K562 (cell line): ENCODE results near the gene TDRD3. TPM values are rescaled to one million over a fixed set of nuclear protein-coding genes. Genes with fewer than 3 reads are reported as not detected.

ENCODE experiments used
- ATAC-seq: fragments of 200-7000 bp; cut with Tn5 transposase; 3 replicates; pipeline ENCODE4 v1.9.1; 2020; ENCODE audit warnings: moderate library complexity
- BruUV-seq: library from RNA; stranded (reverse); fragments of 400-500 nt; replicated peaks from 2 replicates; lab custom pipeline; 2021; lab: Mats Ljungman, UMichigan
- CTCF ChIA-PET: fragments of 300-600 bp; formaldehyde crosslinking; extraction: SDS; loops from one replicate; lab custom pipeline; 2021; ENCODE audit warnings: low intra/inter-chr PET ratio; lab: Yijun Ruan, JAX
- POLR2A ChIA-PET: fragments of 300-600, 350-650 bp; sonication (Branson Sonifier 250); formaldehyde crosslinking; extraction: SDS; loops from one replicate; lab custom pipeline; 2021; ENCODE audit warnings: antibody characterized with exemption, inconsistent platforms; lab: Yijun Ruan, JAX
- DNase-seq, 4 experiments: peaks; one replicate each; pipeline versions ENCODE4 v3.0.0 to v3.0.0-alpha.2; 2011 to 2018; ENCODE audit warnings: low spot score in 3 of 4, mixed read lengths in 3 of 4; ENCODE audit errors: extremely low read depth in 1 of 4
- FAIRE-seq: peaks from 2 replicates; lab custom pipeline; 2011; peaks lifted over from hg19 to GRCh38; lab: Jason Lieb, UNC
- H2AFZ ChIP-seq: 2 replicates; pipeline ENCODE4 v1.6.0; 2011; ENCODE audit warnings: low read depth, low read length, control low read depth, inconsistent platforms
- H3K27ac ChIP-seq: fragments of 200-600 bp; 3 replicates; pipeline ENCODE4 v1.8.0; 2011; ENCODE audit warnings: low read depth, mild to moderate bottlenecking, control low read depth, inconsistent platforms, low read length, moderate library complexity, mixed read lengths; ENCODE audit errors: extremely low read depth
- H3K27me3 ChIP-seq, 2 experiments: fragments of 300-600 bp in 1 of 2; 2 replicates in 1 of 2; 3 replicates in 1 of 2; pipeline versions ENCODE4 v1.6.0 to v1.8.0; 2011; ENCODE audit warnings: inconsistent platforms in 2 of 2, low read length in 2 of 2, mild to moderate bottlenecking in 1 of 2, mixed read lengths in 1 of 2, moderate library complexity in 1 of 2; ENCODE audit not compliant: control insufficient read depth in 2 of 2, insufficient read depth in 2 of 2
- H3K36me3 ChIP-seq: fragments of 300-600 bp; 3 replicates; pipeline ENCODE4 v1.8.0; 2011; ENCODE audit warnings: mild to moderate bottlenecking, low read length, inconsistent platforms; ENCODE audit not compliant: control insufficient read depth, insufficient read depth
- H3K4me1 ChIP-seq, 2 experiments: fragments of 200-600 bp in 1 of 2; replicated peaks in 1 of 2; 2 replicates in 1 of 2; 3 replicates in 1 of 2; pipeline versions ENCODE4 v1.5.1 to v1.8.0; 2011; ENCODE audit warnings: inconsistent platforms in 2 of 2, low read length in 2 of 2, mild to moderate bottlenecking in 1 of 2, mixed read lengths in 1 of 2, moderate library complexity in 1 of 2; ENCODE audit not compliant: control insufficient read depth in 2 of 2, insufficient read depth in 2 of 2
- H3K4me2 ChIP-seq: 2 replicates; pipeline ENCODE4 v1.6.1; 2011; ENCODE audit warnings: low read length, control low read depth, inconsistent platforms, mixed read lengths; ENCODE audit not compliant: insufficient read depth
- H3K4me3 ChIP-seq: fragments of 200-600 bp; sonication (generic), shearing (Covaris generic); 2 replicates; pipeline ENCODE4 v1.5.1; 2016; ENCODE audit warnings: control low read depth, inconsistent platforms
- H3K79me2 ChIP-seq: fragments of 200-600 bp; 3 replicates; pipeline ENCODE4 v1.8.0; 2011; ENCODE audit warnings: low read length, inconsistent platforms; ENCODE audit not compliant: control insufficient read depth, insufficient read depth
- H3K9ac ChIP-seq, 2 experiments: 2 replicates each; pipeline versions ENCODE4 v1.6.0 to v1.6.1; 2011; ENCODE audit warnings: low read depth in 2 of 2, low read length in 2 of 2, control low read depth in 1 of 2, inconsistent platforms in 1 of 2, mild to moderate bottlenecking in 1 of 2, mixed read lengths in 1 of 2; ENCODE audit not compliant: insufficient read depth in 1 of 2
- H3K9me1 ChIP-seq: one replicate; pipeline ENCODE4 v1.6.0; 2011; ENCODE audit warnings: inconsistent platforms, mild to moderate bottlenecking, low read length, moderate library complexity; ENCODE audit not compliant: control insufficient read depth, insufficient read depth
- H3K9me3 ChIP-seq: replicated peaks from 2 replicates; pipeline ENCODE4 v1.5.1; 2011; ENCODE audit warnings: low read depth, low read length, inconsistent platforms; ENCODE audit not compliant: control insufficient read depth, insufficient read depth
- H4K20me1 ChIP-seq: replicated peaks from 2 replicates; pipeline ENCODE4 v1.6.1; 2011; ENCODE audit warnings: low read length, inconsistent platforms, mixed read lengths; ENCODE audit not compliant: control insufficient read depth, insufficient read depth
- ILF3 ChIP-seq: fragments of 450-650 bp; IDR thresholded peaks from 2 replicates; pipeline ENCODE4 v1.6.1; 2018; ENCODE audit warnings: antibody characterized with exemption, mild to moderate bottlenecking, moderate library complexity, borderline replicate concordance
- KAT2B ChIP-seq: IDR thresholded peaks from one replicate; pipeline ENCODE4 v1.6.1; 2012; ENCODE audit warnings: low read depth, mild to moderate bottlenecking, control low read depth, inconsistent platforms, low read length, moderate library complexity
- KLF10 ChIP-seq: fragments of 250-450 bp; sonication (Bioruptor Pico); IDR thresholded peaks from 2 replicates; pipeline ENCODE4 v1.6.1; 2021; ENCODE audit warnings: matching md5 sums
- TAF9B ChIP-seq: fragments of 450-650 bp; IDR thresholded peaks from 2 replicates; pipeline ENCODE4 v1.6.1; 2018; ENCODE audit warnings: mild to moderate bottlenecking; ENCODE audit not compliant: partially characterized antibody
- ZNF324 ChIP-seq: fragments of 250-450 bp; sonication (Bioruptor Pico); IDR thresholded peaks from 2 replicates; pipeline ENCODE4 v1.4.0; 2020; ENCODE audit warnings: mild to moderate bottlenecking
- ZNF764 ChIP-seq: fragments of 250-450 bp; sonication (Bioruptor Pico); IDR thresholded peaks from 2 replicates; pipeline ENCODE4 v1.4.0; 2020; ENCODE audit warnings: low read depth, mild to moderate bottlenecking, moderate library complexity
- WGBS: fragments of 100-300 bp; shearing (Covaris generic); methylation state at CpG from one replicate; pipeline ENCODE4 v1.1.6; 2016; ENCODE audit warnings: low coverage, mixed read lengths; ENCODE audit not compliant: insufficient coverage; ENCODE audit errors: missing lambda C conversion rate; 5-methylcytosine and 5-hydroxymethylcytosine counted together
- in situ Hi-C: fragments of 300-500 bp; cut with MboI; formaldehyde crosslinking; loops from 4 replicates; pipeline ENCODE4 v1.15.0; 2018; ENCODE audit warnings: inconsistent platforms, mixed read lengths
- intact Hi-C: fragments of 100-400 bp; cut with micrococcal nuclease; formaldehyde crosslinking; loops from 2 replicates; pipeline ENCODE4 v1.14.2; 2022
- polyA plus RNA-seq, 8 experiments: library from polyadenylated mRNA; depleted of rRNA in 4 of 8; stranded (reverse) in 5 of 8; unstranded in 3 of 8; fragments of >200 nt; fragmentation: Nextera tagmentation in 2 of 8; fragmentation: Illumina TruSeq in 1 of 8; extraction: Ambion mirVana in 2 of 8; extraction: Trizol in 1 of 8; gene quantifications; 2 replicates each; pipeline versions ENCODE4 v1.2.1 to v1.2.3, GENCODE V29; 2011 to 2014; ENCODE audit warnings: inconsistent platforms in 1 of 8, missing spikeins in 1 of 8
- total RNA-seq, 7 experiments: library from RNA; depleted of rRNA in 6 of 7; stranded (reverse); fragments of >200 nt in 6 of 7; fragmentation: Illumina TruSeq in 2 of 7; extraction: Trizol in 2 of 7; gene quantifications; 2 replicates each; pipeline versions ENCODE4 v1.2.1 to v1.2.3, GENCODE V29; 2011 to 2021; ENCODE audit warnings: low replicate concordance in 1 of 7

Gene TDRD3
- total and polyA plus RNA-seq, 9 of the 15 experiments (the other 6 are each of a cell fraction or from before 2014, with no cell fraction given), result 3.6 to 16.4 (median 9.5) TPM

DNA sequence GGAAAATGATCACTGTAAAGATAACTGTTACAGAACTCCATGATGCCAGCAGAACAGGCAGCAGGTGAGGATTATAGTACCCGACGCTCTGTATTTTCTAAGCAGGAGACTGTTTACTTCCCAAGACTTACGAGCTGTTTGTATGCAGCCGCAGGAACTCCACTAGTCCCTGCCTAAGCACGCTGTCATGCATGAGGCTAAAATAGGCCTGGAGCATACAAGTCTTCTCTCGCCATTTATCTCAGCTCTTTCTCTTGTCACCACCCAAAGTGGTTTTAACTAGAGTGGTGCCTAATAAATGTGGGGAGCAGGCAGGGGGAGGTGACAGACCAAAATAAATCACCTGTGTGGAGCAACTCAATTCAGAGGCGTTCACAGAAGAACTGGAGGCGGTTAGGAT is 175.8 kb downstream of the TDRD3 start:
- H3K27ac ChIP-seq, result no peak overlapping the region
- H3K27me3 ChIP-seq, result no peaks in the 10 kb centered on the region
- DNase-seq (no peak), FAIRE-seq (no peak), ATAC-seq (no peak)
- ChIA-PET CTCF (no interaction called here), POLR2A (no interaction called here)
- TF ChIP-seq KLF10 (CRISPR knock-in tag) (no peak), TAF9B (no peak), ZNF764 (CRISPR knock-in tag) (no peak), ZNF324 (CRISPR knock-in tag) (no peak)
- intact Hi-C loops, result no loop called here
- no peaks in the 10 kb centered on the region for H3K9me1 ChIP-seq
- no peak overlapping the region for H3K4me2 ChIP-seq
- H4K20me1 ChIP-seq, result no peaks in the 10 kb centered on the region
- H3K4me1 ChIP-seq, result peaks cover 0 to 6% of the 10 kb centered on the region in 2 experiments; a peak in 1 of 5 replicates
- no peak overlapping the region for H3K9ac ChIP-seq
- H3K36me3 ChIP-seq, result no peaks in the 10 kb centered on the region
- no peak overlapping the region for H3K4me3 ChIP-seq
- no peak overlapping the region for H2AFZ ChIP-seq
- no peaks in the 10 kb centered on the region for H3K79me2 ChIP-seq
- no peaks in the 10 kb centered on the region for H3K9me3 ChIP-seq
- 83% methylated on average over 8 of the region's 8 CpGs for WGBS
- in situ Hi-C loops, result no loop called here
- no TSS peak for BruUV-seq

- no peak for TF ChIP-seq ZNF764 (CRISPR knock-in tag)
- TF ChIP-seq KAT2B, result no peak
- no peak for TF ChIP-seq ILF3
- Histone ChIP-seq H3K9ac (no peak overlapping the region), H3K9me1 (no peaks in the 10 kb centered on the region), H3K4me1 (peaks cover 0 to 6% of the 10 kb centered on the region in 2 experiments; a peak in 1 of 5 replicates), H3K36me3 (no peaks in the 10 kb centered on the region), H3K9me3 (no peaks in the 10 kb centered on the region), H3K27ac (no peak overlapping the region), H2AFZ (no peak overlapping the region), H4K20me1 (no peaks in the 10 kb centered on the region), H3K4me3 (no peak overlapping the region), H3K27me3 (no peaks in the 10 kb centered on the region), H3K79me2 (no peaks in the 10 kb centered on the region), H3K4me2 (no peak overlapping the region)
- BruUV-seq, result no TSS peak
- WGBS, result 65% methylated on average over 5 of the region's 5 CpGs
- ChIA-PET POLR2A (no interaction called here), CTCF (no interaction called here)
- DNase-seq (no peak), ATAC-seq (no peak), FAIRE-seq (no peak)
- intact Hi-C loops, result no loop called here
- in situ Hi-C loops, result no loop called here
These were observed 177.7 kb downstream of the TDRD3 start for GRCh38 chr13:60574735-60575134.
